ENCODE results near the gene USP10.

GRCh38 chr16:84717484-84717883, 17.7 kb downstream of the USP10 start:
- TF ChIP-seq CTCF (IDR thresholded peaks at IDR 0.05) (no peak), EP300 (IDR thresholded peaks at IDR 0.05) (no peak), POLR2A (IDR thresholded peaks at IDR 0.05) (no peak)

Measured in sigmoid colon (tissue), 4 donors.